Nephron progenitor cell (in vitro differentiated cells): Measurements from ENCODE around the gene CSTPP1.
"Not testable (repeated sequence)": the region's sequence is repeated elsewhere in the genome, so short reads cannot be mapped to it uniquely, and the experiment has no call there.

ENCODE experiments used
- DNase-seq: peaks from one replicate; pipeline ENCODE4 v3.0.0; 2021
- H3K27ac Mint-ChIP-seq: 2 replicates; pipeline ENCODE4 v1.8.0; 2021; ENCODE audit warnings: mild to moderate bottlenecking, moderate library complexity, mixed read lengths
- H3K27me3 Mint-ChIP-seq: 2 replicates; pipeline ENCODE4 v1.8.0; 2021; ENCODE audit warnings: mild to moderate bottlenecking, low read depth, mixed read lengths; ENCODE audit not compliant: poor library complexity
- H3K36me3 Mint-ChIP-seq: 2 replicates; pipeline ENCODE4 v1.8.0; 2021; ENCODE audit warnings: low read depth, mixed read lengths
- H3K4me1 Mint-ChIP-seq: 2 replicates; pipeline ENCODE4 v1.8.0; 2021; ENCODE audit warnings: mixed read lengths
- H3K4me3 Mint-ChIP-seq: 2 replicates; pipeline ENCODE4 v1.8.0; 2021; ENCODE audit warnings: mild to moderate bottlenecking, moderate library complexity, mixed read lengths
- H3K9me3 Mint-ChIP-seq: 2 replicates; pipeline ENCODE4 v1.8.0; 2021; ENCODE audit warnings: mild to moderate bottlenecking, moderate library complexity, mixed read lengths
- TF ChIP-seq, protein P1 (sequence below): fragments of 200-600 bp; sonication (generic); IDR thresholded peaks from 2 replicates; pipeline ENCODE4 v1.5.0; 2021; ENCODE audit warnings: antibody characterized with exemption

The CSTPP1 gene

DNA sequence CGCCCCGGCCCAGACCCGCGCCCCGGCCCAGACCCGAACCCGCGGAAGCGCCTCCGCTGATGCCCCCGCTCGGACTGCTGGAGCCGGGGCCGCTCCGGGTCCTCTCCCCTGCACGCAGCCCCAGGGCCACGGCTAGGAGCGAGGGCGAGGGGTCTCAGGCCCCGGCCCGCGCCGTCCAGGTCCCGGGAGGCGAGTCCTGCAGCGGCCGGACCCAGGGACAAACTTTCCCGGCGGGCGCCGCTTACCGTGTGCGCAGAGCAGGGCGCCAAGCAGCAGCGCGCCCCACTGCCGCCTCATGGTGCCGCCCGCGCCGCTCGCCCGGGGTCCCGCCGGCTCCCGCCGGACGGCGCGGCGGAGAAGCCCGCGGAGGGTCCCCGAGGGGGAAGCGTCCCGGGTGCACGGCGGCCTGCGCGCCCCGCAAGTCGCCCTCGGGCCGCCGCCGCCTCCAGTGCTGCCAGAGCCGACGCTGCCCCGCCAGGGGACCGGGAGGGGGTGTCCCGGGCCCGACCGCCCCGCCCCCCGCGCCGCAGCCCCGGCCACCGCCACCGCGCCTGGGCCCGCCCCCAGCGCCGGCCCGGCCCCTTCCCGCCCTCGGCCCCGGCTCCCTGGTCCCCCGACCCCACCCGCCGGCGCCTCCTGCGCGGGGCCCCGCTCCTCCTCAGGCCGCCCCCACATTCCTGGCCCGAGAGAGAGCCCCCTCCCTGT, 18.3 kb upstream of the CSTPP1 start, which contains the start of gene LRP4:
LRP4 (minus strand) TSS at position 468 of the 705 bp plus-strand sequence; CDS start at position 297, 171 bp downstream.
- TF ChIP-seq, protein P1, sequence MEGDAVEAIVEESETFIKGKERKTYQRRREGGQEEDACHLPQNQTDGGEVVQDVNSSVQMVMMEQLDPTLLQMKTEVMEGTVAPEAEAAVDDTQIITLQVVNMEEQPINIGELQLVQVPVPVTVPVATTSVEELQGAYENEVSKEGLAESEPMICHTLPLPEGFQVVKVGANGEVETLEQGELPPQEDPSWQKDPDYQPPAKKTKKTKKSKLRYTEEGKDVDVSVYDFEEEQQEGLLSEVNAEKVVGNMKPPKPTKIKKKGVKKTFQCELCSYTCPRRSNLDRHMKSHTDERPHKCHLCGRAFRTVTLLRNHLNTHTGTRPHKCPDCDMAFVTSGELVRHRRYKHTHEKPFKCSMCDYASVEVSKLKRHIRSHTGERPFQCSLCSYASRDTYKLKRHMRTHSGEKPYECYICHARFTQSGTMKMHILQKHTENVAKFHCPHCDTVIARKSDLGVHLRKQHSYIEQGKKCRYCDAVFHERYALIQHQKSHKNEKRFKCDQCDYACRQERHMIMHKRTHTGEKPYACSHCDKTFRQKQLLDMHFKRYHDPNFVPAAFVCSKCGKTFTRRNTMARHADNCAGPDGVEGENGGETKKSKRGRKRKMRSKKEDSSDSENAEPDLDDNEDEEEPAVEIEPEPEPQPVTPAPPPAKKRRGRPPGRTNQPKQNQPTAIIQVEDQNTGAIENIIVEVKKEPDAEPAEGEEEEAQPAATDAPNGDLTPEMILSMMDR, result no peak
- Mint-ChIP-seq H3K9me3 (no peaks in the 10 kb centered on the region), H3K36me3 (no peaks in the 10 kb centered on the region), H3K27me3 (no peaks in the 10 kb centered on the region), H3K27ac (peak within 1 kb of the TSS; percentile 96), H3K4me3 (peak within 1 kb of the TSS; percentile 95), H3K4me1 (peaks cover 65% of the 10 kb centered on the region)
- peak; percentile 86 for DNase-seq

- H3K27ac Mint-ChIP-seq, result peak overlapping the region; percentile 96
- peaks cover 58% of the 10 kb centered on the region for H3K4me1 Mint-ChIP-seq
- H3K36me3 Mint-ChIP-seq, result no peaks in the 10 kb centered on the region
- peak overlapping the region; percentile 87 for H3K4me3 Mint-ChIP-seq
- no peaks in the 10 kb centered on the region for H3K27me3 Mint-ChIP-seq
- DNase-seq, result no peak
- H3K9me3 Mint-ChIP-seq, result no peaks in the 10 kb centered on the region
- TF ChIP-seq, protein P1, result no peak
Observed at GRCh38 chr11:46918788-46919513, 17.6 kb upstream of the CSTPP1 start.

DNA sequence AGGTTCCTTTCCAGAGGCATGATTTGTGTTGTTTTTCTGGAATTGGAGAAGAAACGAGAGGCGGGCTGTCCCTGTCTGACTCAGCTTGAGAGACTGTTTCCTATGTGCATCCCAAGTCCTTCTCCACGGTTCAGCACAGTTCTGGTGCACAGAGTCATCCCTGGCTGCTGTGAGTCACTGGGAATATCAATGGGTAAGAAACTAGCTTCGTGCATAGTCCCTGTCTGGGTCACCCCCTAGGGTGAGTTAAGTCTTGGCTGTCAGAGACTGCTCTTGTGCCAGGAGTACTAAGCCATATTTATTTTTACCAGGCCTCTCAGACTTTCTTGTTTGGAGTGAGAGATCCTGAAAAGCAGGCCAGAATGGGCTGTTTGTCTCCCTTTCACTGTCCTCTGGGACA, 15.8 kb upstream of the CSTPP1 start:
- Mint-ChIP-seq H3K4me1 (peaks cover 40% of the 10 kb centered on the region), H3K27ac (peak overlapping the region; percentile 62), H3K9me3 (peaks cover 2% of the 10 kb centered on the region), H3K4me3 (no peak overlapping the region), H3K36me3 (no peaks in the 10 kb centered on the region), H3K27me3 (peaks cover 2% of the 10 kb centered on the region)
- TF ChIP-seq, protein P1, result no peak
- DNase-seq, result no peak

DNA sequence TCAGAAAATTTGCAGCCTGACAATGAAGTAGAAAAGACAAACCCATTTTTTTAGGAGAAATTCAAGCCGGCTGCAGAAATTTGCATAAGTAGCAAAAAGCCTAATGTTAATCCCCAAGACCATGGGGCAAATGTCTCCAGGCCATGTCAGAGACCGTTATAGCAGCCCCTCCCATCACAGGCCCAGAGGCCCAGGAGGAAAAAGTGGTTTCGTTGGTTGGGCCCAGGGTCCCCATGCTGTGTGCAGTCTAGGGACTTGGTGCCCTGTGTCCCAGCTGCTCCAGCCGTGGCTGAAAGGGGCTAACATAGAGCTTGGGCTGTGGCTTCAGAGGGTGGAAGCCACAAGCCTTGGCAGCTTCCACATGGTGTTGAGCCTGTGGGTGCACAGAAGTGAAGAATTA, 8.6 kb upstream of the CSTPP1 start:
- not testable (repeated sequence) for H3K4me1 Mint-ChIP-seq

GRCh38 chr11:46928701-46929100, 7.9 kb upstream of the CSTPP1 start:
- not testable (repeated sequence) for DNase-seq, H3K36me3 Mint-ChIP-seq, H3K4me1 Mint-ChIP-seq, H3K27ac Mint-ChIP-seq, H3K4me3 Mint-ChIP-seq
- H3K9me3 Mint-ChIP-seq, result peaks cover 19% of the 10 kb centered on the region
- H3K27me3 Mint-ChIP-seq, result peaks cover 14% of the 10 kb centered on the region

More for the DNA sequence above, 8.6 kb upstream of the CSTPP1 start:
- DNase-seq, H3K4me3 Mint-ChIP-seq, H3K27ac Mint-ChIP-seq, H3K36me3 Mint-ChIP-seq: not testable (repeated sequence)
- Mint-ChIP-seq H3K27me3 (peaks cover 14% of the 10 kb centered on the region), H3K9me3 (peaks cover 19% of the 10 kb centered on the region)

DNA sequence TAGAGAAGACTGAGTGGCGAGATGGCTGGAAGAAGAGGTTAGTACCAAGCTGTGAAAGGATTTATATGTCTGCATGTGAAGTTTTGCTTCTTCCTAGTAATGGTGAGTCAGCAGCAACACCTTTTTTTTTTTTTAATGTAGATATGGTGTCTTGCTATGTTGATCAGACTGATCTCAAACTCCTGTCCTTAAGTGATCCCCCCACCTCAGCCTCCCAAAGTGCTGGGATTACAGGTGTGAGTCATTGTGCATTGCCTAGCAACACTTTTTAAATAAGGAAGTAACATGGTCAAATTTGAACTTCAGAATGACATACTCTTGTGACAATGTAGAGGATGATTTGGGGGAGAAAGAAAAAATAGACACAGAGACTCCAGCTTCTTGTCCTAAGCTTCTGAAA, 6.5 kb upstream of the CSTPP1 start:
- Mint-ChIP-seq H3K4me1 (no peaks in the 10 kb centered on the region), H3K36me3 (peaks cover 6% of the 10 kb centered on the region), H3K27me3 (peaks cover 14% of the 10 kb centered on the region), H3K27ac (no peak overlapping the region), H3K4me3 (no peak overlapping the region), H3K9me3 (peaks cover 19% of the 10 kb centered on the region)
- DNase-seq, result no peak
- TF ChIP-seq, protein P1, result no peak
